GM19372 (cell line): ENCODE data around the gene DOC2B.
"Not testable (repeated sequence)": the region's sequence is repeated elsewhere in the genome, so short reads cannot be mapped to it uniquely, and the experiment has no call there.

Experiments used
- ATAC-seq: cut with Tn5 transposase; IDR thresholded peaks from one replicate; pipeline ENCODE4 v1.9.1; 2021; ENCODE audit warnings: mild to moderate bottlenecking, low read depth, moderate library complexity; ENCODE audit not compliant: unreplicated experiment

Gene DOC2B

GRCh38 chr17:181245-182049 is at the start of gene DOC2B:
Gene DOC2B, minus strand, starts transcription at chr17:181650. Its CDS starts 171 bp downstream, at chr17:181479.
- ATAC-seq: no peak

- no peak for ATAC-seq
Observed at GRCh38 chr17:230395-230770, 48.9 kb upstream of the DOC2B start.

- no peak for ATAC-seq
Observed at GRCh38 chr17:229709-230394, 48.4 kb upstream of the DOC2B start.

DNA sequence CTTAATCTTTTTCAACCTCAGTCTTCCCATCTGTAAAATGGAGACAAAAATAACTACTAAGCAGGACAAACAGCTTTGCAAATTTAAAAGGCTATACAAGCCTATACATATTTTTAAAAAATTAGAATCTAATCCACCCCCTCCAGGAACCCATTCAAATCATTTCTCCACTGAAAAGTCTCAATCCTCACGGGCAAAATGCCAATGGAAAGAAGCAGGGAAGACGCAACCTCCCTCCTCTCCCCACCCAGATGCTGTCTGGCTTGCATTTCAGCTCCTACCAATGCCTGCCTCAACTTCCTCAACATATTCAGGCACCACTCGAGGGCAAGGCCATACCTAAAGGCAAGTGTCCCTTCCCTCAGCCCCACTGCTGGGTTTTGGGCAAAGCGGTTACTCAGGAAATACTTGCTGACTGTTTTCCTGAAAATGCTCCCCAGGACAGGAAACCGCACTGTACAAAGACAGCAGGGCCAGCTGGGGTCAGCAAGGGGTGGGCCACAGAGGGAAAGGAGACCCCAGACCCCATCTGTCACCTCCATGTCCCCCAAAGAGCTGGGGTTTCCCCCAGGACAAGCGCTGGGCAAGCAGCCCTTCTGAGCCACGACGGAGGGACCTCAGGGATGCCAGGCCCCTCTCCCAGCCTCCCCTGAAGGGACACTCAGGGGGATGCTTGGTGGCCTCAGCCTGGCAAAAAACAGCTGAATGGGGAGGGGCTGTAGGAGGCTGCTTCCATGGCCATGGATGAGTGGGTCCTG is 47.7 kb upstream of the DOC2B start:
- ATAC-seq: no peak

DNA sequence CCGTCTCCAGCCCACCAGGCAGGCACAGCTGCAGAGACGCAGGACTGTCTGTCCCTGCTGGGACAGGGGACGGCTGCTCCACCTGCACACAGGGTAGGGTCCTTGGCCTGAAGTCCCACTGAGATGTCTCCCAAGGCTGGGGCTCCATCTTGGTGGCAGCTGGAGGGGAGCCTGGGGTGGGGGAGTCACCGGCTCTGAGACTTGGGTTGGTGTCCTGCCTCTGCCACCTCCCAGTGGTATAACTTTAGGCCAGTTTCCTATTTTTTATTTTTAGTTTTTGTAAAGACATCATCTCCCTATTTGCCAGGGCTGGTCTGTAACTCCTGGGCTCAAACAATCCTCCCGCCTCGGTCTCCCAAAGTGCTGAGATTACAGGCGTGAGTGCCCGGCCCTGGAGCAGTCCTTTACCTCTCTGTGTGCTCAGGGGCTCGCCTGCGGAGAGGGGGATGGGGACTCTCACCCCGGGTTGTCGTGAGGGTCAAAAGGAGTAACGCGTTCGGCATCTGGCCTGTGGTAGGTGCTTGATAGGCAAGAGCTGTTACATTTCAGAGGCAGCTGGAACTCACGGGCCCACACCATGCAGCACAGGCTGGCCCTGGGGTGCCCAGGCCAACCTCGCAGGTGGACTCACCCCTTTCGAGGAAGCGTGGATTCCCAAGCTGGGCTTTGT is 46.6 kb upstream of the DOC2B start:
- no peak for ATAC-seq

DNA sequence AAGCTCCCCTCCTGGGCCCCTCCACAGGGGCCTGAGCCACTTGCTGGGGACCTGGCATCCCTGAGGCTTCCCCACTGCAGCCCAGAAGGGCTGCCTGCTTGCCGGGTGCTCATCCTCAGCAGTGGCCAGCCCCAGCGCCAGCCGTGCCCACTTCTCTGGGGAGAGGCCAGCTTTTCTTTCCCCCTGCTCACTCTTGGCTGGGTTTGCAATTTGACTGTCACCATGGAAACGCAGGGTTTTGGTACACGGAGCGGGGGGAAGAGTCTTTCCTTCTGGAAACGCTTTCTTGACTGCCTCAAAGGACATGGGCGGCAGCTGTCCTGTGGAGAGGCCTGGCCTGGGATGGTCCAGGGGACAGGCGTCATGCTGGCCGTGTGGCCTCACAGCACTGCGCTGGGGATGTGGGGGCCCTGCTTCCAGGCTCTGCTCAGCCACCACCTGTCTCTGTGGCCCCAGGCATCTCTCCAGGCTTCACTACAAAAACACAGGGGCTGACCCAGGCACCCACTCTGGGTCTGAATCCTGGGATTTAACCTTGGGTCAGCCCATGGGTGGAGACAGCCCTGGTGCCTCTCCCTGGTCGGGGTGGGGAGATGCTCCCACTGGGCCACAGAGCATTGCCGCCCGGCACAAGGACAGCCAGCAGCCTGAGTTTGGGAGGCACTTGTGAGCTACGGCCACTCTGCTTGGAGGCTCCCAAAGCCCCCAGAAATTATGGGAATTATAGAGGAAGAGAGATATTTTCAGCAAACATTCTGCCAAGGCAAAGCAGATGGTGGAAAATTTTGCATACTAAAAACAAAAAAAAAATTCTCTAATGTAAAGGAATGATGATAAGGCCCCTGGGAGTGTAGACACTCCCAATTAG is 45.9 kb upstream of the DOC2B start:
- no peak for ATAC-seq

GRCh38 chr17:226108-227077 is 44.9 kb upstream of the DOC2B start:
- ATAC-seq: no peak

- no peak for ATAC-seq
Observed at GRCh38 chr17:225551-225950, 44.1 kb upstream of the DOC2B start.

DNA sequence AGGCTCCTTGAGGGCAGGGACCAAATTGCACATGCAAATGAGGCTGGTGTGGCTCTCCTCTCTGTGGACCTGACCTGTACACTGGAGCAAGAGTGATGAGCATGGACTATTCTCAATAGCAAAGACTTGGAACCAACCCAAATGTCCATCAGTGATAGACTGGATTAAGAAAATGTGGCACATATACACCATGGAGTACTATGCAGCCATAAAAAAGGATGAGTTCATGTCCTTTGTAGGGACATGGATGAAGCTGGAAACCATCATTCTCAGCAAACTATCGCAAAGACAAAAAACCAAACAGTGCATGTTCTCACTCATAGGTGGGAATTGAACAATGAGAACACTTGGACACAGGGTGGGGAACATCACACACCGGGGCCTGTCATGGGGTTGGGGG is 43.1 kb upstream of the DOC2B start:
- not testable (repeated sequence) for ATAC-seq

- no peak for ATAC-seq
Observed at GRCh38 chr17:223723-224471, 42.4 kb upstream of the DOC2B start.

GRCh38 chr17:222172-222571 is 40.7 kb upstream of the DOC2B start:
- ATAC-seq: no peak

DNA sequence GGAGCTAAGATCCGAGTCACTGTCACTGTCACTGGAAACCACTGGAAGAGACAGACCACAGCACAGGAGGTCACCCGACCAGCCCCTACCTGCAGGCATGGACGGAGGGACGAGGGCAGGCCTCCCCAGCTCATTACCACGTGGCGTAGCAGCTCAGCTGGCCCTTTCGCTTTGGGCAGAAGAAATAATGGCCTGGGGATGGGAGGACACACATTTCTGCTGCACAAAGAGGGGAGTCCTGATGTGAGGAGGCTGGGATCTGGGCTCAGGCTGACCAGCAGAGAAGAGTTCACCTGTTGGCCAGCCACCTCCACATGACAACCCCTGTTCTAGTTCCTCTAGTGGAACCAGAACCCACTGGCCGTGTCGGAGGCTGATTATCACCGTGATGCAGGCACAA is 38.2 kb upstream of the DOC2B start:
- ATAC-seq: no peak

GRCh38 chr17:218432-219110 is 37.1 kb upstream of the DOC2B start:
- ATAC-seq: no peak

GRCh38 chr17:216625-217024 is 35.2 kb upstream of the DOC2B start:
- ATAC-seq: no peak

DNA sequence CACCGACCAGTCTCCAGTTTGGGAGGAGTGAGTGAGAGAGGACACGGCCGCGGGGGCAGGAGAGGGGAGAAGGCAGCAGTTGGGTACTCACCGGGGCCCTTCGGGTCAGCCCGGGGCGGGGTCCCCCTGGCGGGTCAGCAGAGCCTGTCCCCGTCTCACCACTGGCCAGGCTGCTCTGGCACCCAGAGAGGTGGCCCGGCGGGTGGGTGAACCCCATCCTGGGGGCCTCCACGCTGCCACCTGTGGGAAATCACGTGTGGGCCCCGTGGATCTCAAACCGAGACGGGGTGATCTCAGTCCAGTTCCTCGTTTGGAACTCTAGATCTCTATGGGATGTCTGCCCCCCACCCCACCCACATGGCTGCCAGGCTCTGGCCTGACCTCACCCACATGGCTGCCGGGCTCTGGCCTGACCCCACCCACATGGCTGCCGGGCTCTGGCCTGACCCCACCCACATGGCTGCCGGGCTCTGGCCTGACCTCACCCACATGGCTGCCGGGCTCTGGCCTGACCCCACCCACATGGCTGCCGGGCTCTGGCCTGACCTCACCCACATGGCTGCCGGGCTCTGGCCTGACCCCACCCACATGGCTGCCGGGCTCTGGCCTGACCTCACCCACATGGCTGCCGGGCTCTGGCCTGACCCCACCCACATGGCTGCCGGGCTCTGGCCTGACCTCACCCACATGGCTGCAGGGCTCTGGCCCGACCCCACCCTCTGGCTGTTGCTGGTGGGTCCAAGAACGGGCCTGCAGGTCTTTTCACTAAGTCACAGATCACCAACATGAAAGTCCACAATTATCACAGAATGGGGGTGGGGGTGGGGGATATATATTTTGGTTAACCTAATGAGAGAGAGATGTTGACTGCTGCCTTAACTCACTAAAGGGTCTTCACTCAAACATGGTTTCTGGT is 34.4 kb upstream of the DOC2B start:
- ATAC-seq: not testable (repeated sequence)

DNA sequence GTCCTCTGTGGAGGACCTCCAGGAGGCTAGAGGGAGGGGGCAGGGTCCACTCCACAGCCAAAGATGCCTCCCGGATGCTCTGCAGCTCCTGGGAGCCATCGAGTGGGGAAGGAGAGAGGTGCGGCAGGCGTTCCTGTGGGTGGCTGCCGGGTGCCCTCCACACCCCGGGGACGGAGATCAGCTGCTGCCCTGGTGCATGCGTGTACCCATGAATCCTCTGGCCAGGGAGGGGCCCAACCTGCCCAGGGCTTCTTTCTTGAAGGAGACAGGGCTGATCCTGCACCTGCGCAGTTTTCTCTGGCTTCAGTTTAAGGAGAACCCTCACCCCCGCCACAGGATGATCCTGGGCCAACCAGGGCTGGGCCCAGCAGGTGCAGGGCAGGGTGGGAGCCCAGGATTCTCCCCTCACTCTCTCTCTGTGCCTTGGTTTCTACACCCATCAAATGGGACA is 33.5 kb upstream of the DOC2B start:
- no peak for ATAC-seq
